ENCODE results near the gene SULT1C3.

SULT1C3 gene

GRCh38 chr2:108220191-108220590 is 19.6 kb upstream of the SULT1C3 start:
- H3K27me3 ChIP-seq (ENCODE audit: control insufficient read depth, low read length): no peaks in the 10 kb centered on the region
- no peaks in the 10 kb centered on the region for H3F3A ChIP-seq (ENCODE audit: control insufficient read depth, insufficient read depth)
- H3K36me3 ChIP-seq (ENCODE audit: control insufficient read depth, low read length): no peaks in the 10 kb centered on the region
- H4K20me1 ChIP-seq (ENCODE audit: control insufficient read depth, insufficient read depth, low read depth, low read length): no peaks in the 10 kb centered on the region
- peaks cover 5% of the 10 kb centered on the region; the same call in 1 of the 2 replicates for H3K9me3 ChIP-seq (ENCODE audit: control insufficient read depth, insufficient read depth, low read length)
- TF ChIP-seq EZH2phosphoT487 (IDR thresholded peaks at IDR 0.05; ENCODE audit: borderline replicate concordance, low read length) (no peak), CTCF (IDR thresholded peaks at IDR 0.05; ENCODE audit: low read depth, low read length, poor library complexity, severe bottlenecking) (no peak)
- H3K4me1 ChIP-seq (ENCODE audit: control insufficient read depth, low read length): no peaks in the 10 kb centered on the region
- no peak overlapping the region for H3K27ac ChIP-seq (ENCODE audit: low read depth, low read length)
- no peaks in the 10 kb centered on the region for H3K9me2 ChIP-seq (replicated peaks; ENCODE audit: control insufficient read depth, low read length)
- no peak overlapping the region for H3K4me2 ChIP-seq (ENCODE audit: low read length)
- H3K4me3 ChIP-seq (ENCODE audit: low read length): no peak overlapping the region
- no peaks in the 10 kb centered on the region for H3K79me2 ChIP-seq (ENCODE audit: control insufficient read depth, low read length)

GRCh38 chr2:108220942-108221541 is 18.7 kb upstream of the SULT1C3 start:
- Histone ChIP-seq H3K79me2 (ENCODE audit: control insufficient read depth, low read length) (no peaks in the 10 kb centered on the region), H3K36me3 (ENCODE audit: control insufficient read depth, low read length) (no peaks in the 10 kb centered on the region), H3F3A (ENCODE audit: control insufficient read depth, insufficient read depth) (no peaks in the 10 kb centered on the region), H4K20me1 (ENCODE audit: control insufficient read depth, insufficient read depth, low read depth, low read length) (no peaks in the 10 kb centered on the region), H3K9me3 (ENCODE audit: control insufficient read depth, insufficient read depth, low read length) (peaks cover 5% of the 10 kb centered on the region; the same call in 1 of the 2 replicates), H3K4me3 (ENCODE audit: low read length) (no peak overlapping the region), H3K9me2 (replicated peaks; ENCODE audit: control insufficient read depth, low read length) (no peaks in the 10 kb centered on the region), H3K27me3 (ENCODE audit: control insufficient read depth, low read length) (no peaks in the 10 kb centered on the region), H3K4me1 (ENCODE audit: control insufficient read depth, low read length) (no peaks in the 10 kb centered on the region), H3K4me2 (ENCODE audit: low read length) (no peak overlapping the region), H3K27ac (ENCODE audit: low read depth, low read length) (no peak overlapping the region)
- no peak for TF ChIP-seq EZH2phosphoT487 (IDR thresholded peaks at IDR 0.05; ENCODE audit: borderline replicate concordance, low read length)
- no peak for TF ChIP-seq CTCF (IDR thresholded peaks at IDR 0.05; ENCODE audit: low read depth, low read length, poor library complexity, severe bottlenecking)

GRCh38 chr2:108222261-108222660 is 17.5 kb upstream of the SULT1C3 start:
- H3K9me2 ChIP-seq (replicated peaks; ENCODE audit: control insufficient read depth, low read length): no peaks in the 10 kb centered on the region
- H3K27ac ChIP-seq (ENCODE audit: low read depth, low read length): no peak overlapping the region
- H3K4me3 ChIP-seq (ENCODE audit: low read length): no peak overlapping the region
- H3K4me1 ChIP-seq (ENCODE audit: control insufficient read depth, low read length): no peaks in the 10 kb centered on the region
- TF ChIP-seq EZH2phosphoT487 (IDR thresholded peaks at IDR 0.05; ENCODE audit: borderline replicate concordance, low read length) (no peak), CTCF (IDR thresholded peaks at IDR 0.05; ENCODE audit: low read depth, low read length, poor library complexity, severe bottlenecking) (no peak)
- no peaks in the 10 kb centered on the region for H3F3A ChIP-seq (ENCODE audit: control insufficient read depth, insufficient read depth)
- peaks cover 5% of the 10 kb centered on the region; the same call in 1 of the 2 replicates for H3K9me3 ChIP-seq (ENCODE audit: control insufficient read depth, insufficient read depth, low read length)
- H3K79me2 ChIP-seq (ENCODE audit: control insufficient read depth, low read length): no peaks in the 10 kb centered on the region
- H3K4me2 ChIP-seq (ENCODE audit: low read length): no peak overlapping the region
- no peaks in the 10 kb centered on the region for H3K36me3 ChIP-seq (ENCODE audit: control insufficient read depth, low read length)
- H3K27me3 ChIP-seq (ENCODE audit: control insufficient read depth, low read length): no peaks in the 10 kb centered on the region
- no peaks in the 10 kb centered on the region for H4K20me1 ChIP-seq (ENCODE audit: control insufficient read depth, insufficient read depth, low read depth, low read length)
